BE2C (cell line): ENCODE results near the gene ST7L.

Experiments
- DNase-seq: peaks from one replicate; pipeline ENCODE4 v3.0.0-alpha.2; 2020
- H3K27me3 ChIP-seq: fragments of 250-450 bp; sonication (Bioruptor Pico); 2 replicates; pipeline ENCODE4 v1.5.1; 2020; ENCODE audit warnings: mild to moderate bottlenecking
- H3K36me3 ChIP-seq: fragments of 250-450 bp; sonication (Bioruptor Pico); 2 replicates; pipeline ENCODE4 v1.5.1; 2020; ENCODE audit warnings: mild to moderate bottlenecking
- H3K4me1 ChIP-seq: fragments of 250-450 bp; sonication (Bioruptor Pico); 2 replicates; pipeline ENCODE4 v1.5.1; 2020
- H3K4me3 ChIP-seq: 2 replicates; pipeline ENCODE4 v1.5.1; 2011; ENCODE audit warnings: low read depth, low read length
- H3K9me3 ChIP-seq: fragments of 250-450 bp; sonication (Bioruptor Pico); 2 replicates; pipeline ENCODE4 v1.5.1; 2020
- TF ChIP-seq, protein P1 (sequence below): IDR thresholded peaks from 2 replicates; pipeline ENCODE4 v1.5.1; 2012; ENCODE audit warnings: mild to moderate bottlenecking, low read depth, low read length

The ST7L gene

GRCh38 chr1:112524251-112524650, 94.7 kb downstream of the ST7L start:
- Histone ChIP-seq H3K9me3 (no peaks in the 10 kb centered on the region), H3K4me1 (no peaks in the 10 kb centered on the region), H3K36me3 (no peaks in the 10 kb centered on the region; the same call in 1 of the 2 replicates), H3K4me3 (no peak overlapping the region), H3K27me3 (no peaks in the 10 kb centered on the region)
- DNase-seq: no peak
- TF ChIP-seq, protein P1, sequence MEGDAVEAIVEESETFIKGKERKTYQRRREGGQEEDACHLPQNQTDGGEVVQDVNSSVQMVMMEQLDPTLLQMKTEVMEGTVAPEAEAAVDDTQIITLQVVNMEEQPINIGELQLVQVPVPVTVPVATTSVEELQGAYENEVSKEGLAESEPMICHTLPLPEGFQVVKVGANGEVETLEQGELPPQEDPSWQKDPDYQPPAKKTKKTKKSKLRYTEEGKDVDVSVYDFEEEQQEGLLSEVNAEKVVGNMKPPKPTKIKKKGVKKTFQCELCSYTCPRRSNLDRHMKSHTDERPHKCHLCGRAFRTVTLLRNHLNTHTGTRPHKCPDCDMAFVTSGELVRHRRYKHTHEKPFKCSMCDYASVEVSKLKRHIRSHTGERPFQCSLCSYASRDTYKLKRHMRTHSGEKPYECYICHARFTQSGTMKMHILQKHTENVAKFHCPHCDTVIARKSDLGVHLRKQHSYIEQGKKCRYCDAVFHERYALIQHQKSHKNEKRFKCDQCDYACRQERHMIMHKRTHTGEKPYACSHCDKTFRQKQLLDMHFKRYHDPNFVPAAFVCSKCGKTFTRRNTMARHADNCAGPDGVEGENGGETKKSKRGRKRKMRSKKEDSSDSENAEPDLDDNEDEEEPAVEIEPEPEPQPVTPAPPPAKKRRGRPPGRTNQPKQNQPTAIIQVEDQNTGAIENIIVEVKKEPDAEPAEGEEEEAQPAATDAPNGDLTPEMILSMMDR: no peak

DNA sequence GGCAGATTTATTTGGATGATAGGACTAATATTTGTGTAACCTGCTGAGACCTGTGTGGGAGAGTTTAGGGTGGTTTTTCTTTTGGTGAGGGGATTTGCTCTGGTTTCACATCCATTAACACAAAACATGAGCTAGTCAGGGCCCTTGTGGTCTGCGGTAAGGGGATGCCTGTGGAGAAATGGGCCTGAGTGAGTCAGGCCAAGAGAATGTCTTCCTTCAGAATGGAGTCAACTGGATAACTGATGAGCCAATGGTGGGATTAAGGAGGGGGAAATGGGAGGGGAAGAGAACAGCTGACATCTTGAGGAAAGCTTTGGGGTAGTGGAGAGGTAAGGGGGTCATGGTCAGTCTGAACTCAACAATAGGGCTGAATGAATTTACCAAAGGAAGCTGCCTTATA, 96.3 kb downstream of the ST7L start:
- no peaks in the 10 kb centered on the region for H3K4me1 ChIP-seq
- H3K4me3 ChIP-seq: no peak overlapping the region
- no peaks in the 10 kb centered on the region for H3K27me3 ChIP-seq
- H3K9me3 ChIP-seq: no peaks in the 10 kb centered on the region
- no peak for DNase-seq
- H3K36me3 ChIP-seq: no peaks in the 10 kb centered on the region; the same call in 1 of the 2 replicates
- TF ChIP-seq, protein P1: no peak

DNA sequence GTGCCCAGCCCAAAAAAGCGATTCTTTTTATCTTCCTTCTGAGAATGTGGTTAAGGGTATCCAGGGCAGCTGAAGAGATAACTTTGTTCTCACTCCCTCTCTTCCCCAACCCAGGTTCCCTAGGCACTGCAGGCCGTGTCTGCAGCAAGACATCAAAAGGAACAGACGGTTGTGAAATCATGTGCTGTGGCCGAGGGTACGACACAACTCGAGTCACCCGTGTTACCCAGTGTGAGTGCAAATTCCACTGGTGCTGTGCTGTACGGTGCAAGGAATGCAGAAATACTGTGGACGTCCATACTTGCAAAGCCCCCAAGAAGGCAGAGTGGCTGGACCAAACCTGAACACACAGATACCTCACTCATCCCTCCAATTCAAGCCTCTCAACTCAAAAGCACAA, 98.8 kb downstream of the ST7L start:
- Histone ChIP-seq H3K9me3 (no peaks in the 10 kb centered on the region), H3K27me3 (no peaks in the 10 kb centered on the region), H3K4me3 (no peak overlapping the region), H3K4me1 (no peaks in the 10 kb centered on the region), H3K36me3 (no peaks in the 10 kb centered on the region)
- DNase-seq: no peak
- TF ChIP-seq, protein P1: no peak

- Histone ChIP-seq H3K27me3 (no peaks in the 10 kb centered on the region), H3K9me3 (no peaks in the 10 kb centered on the region), H3K36me3 (no peaks in the 10 kb centered on the region), H3K4me1 (no peaks in the 10 kb centered on the region), H3K4me3 (no peak overlapping the region)
- no peak for DNase-seq
- TF ChIP-seq, protein P1: no peak
Observed at GRCh38 chr1:112518186-112518585, 100.8 kb downstream of the ST7L start.

DNA sequence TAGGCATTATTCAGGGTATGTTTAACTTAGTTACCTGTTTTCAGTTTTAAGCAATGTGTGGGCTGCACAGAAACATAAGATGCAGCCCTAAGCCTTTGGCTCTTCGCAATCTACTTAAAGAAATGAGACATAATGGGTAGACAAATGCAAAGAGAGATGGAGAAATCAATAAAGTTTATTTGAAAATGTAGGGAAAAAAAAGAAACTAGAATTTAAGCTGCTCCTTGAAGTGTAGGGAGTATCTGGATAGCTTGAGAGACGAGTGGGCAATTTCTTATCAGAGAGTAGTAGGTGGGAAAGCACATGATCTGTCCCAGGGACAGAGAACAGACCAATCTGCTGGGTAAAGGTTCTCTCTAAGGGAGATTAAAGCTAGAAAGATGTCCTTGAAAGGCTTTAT, 101.3 kb downstream of the ST7L start:
- Histone ChIP-seq H3K27me3 (no peaks in the 10 kb centered on the region), H3K36me3 (no peaks in the 10 kb centered on the region), H3K9me3 (no peaks in the 10 kb centered on the region), H3K4me3 (no peak overlapping the region), H3K4me1 (no peaks in the 10 kb centered on the region)
- DNase-seq: no peak
- TF ChIP-seq, protein P1: no peak

GRCh38 chr1:112517231-112517630, 101.7 kb downstream of the ST7L start:
- H3K4me3 ChIP-seq: no peak overlapping the region
- H3K27me3 ChIP-seq: no peaks in the 10 kb centered on the region
- H3K36me3 ChIP-seq: no peaks in the 10 kb centered on the region
- no peaks in the 10 kb centered on the region for H3K9me3 ChIP-seq
- DNase-seq: no peak
- H3K4me1 ChIP-seq: no peaks in the 10 kb centered on the region
- TF ChIP-seq, protein P1: no peak
